ENCODE measurements around the gene SUSD6.
"Not testable (repeated sequence)": the region's sequence is repeated elsewhere in the genome, so short reads cannot be mapped to it uniquely, and the experiment has no call there.

DNA sequence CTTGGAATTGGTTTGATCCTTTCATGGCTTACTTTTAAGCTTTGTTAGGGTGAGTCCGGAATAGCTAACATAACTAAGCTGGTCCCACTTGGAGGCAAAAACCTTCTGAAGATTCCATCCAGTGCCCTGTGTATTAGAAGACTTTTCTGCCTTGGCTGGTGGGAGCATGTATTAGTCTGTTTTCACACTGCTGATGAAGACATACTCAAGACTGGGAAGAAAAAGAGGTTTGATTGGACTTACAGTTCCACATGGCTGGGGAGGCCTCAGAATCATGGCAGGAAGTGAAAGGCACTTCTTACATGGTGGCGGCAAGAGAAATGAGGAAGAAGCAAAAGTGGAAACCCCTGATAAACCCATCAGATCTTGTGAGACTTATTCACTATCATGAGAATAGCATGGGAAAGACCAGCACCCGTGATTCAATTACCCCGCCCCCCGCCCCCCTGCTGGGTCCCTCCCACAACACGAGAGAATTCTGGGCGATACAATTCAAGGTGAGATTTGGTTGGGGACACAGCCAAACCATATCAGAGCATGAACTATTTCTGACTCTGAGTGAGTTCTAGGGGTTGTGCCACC lies 30.9 kb downstream of the SUSD6 start:
- not testable (repeated sequence) for TF ChIP-seq CTCF (IDR thresholded peaks at IDR 0.05; ENCODE audit: low read depth, low read length, missing input control); SP1 (IDR thresholded peaks at IDR 0.05); YY1 (IDR thresholded peaks at IDR 0.05); HNF4A (conservative IDR thresholded peaks at IDR 0.05); GABPA (IDR thresholded peaks at IDR 0.05 in 1 of 2, conservative IDR thresholded peaks at IDR 0.05 in 1 of 2); MAX (IDR thresholded peaks at IDR 0.05); TAF1 (conservative IDR thresholded peaks at IDR 0.05); EGR1 (IDR thresholded peaks at IDR 0.05; ENCODE audit: low read depth in 2 of 2); NR2F2 (IDR thresholded peaks at IDR 0.05); RAD21 (IDR thresholded peaks at IDR 0.05); RXRA (IDR thresholded peaks at IDR 0.05)
- TF ChIP-seq, protein P1, sequence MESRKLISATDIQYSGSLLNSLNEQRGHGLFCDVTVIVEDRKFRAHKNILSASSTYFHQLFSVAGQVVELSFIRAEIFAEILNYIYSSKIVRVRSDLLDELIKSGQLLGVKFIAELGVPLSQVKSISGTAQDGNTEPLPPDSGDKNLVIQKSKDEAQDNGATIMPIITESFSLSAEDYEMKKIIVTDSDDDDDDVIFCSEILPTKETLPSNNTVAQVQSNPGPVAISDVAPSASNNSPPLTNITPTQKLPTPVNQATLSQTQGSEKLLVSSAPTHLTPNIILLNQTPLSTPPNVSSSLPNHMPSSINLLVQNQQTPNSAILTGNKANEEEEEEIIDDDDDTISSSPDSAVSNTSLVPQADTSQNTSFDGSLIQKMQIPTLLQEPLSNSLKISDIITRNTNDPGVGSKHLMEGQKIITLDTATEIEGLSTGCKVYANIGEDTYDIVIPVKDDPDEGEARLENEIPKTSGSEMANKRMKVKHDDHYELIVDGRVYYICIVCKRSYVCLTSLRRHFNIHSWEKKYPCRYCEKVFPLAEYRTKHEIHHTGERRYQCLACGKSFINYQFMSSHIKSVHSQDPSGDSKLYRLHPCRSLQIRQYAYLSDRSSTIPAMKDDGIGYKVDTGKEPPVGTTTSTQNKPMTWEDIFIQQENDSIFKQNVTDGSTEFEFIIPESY (IDR thresholded peaks at IDR 0.05) = not testable (repeated sequence)

Data from liver (tissue), 3 donors.